ENCODE measurements around the gene PLXNB3. TPM values are rescaled to one million over a fixed set of nuclear protein-coding genes. Genes with fewer than 3 reads are reported as not detected.
A peak's percentile ranks its signal among the peaks of the same experiment; 100 is the strongest.

PLXNB3 gene
- total and polyA plus RNA-seq, 4 donors: 0.11 to 0.69 (median 0.46) TPM

DNA sequence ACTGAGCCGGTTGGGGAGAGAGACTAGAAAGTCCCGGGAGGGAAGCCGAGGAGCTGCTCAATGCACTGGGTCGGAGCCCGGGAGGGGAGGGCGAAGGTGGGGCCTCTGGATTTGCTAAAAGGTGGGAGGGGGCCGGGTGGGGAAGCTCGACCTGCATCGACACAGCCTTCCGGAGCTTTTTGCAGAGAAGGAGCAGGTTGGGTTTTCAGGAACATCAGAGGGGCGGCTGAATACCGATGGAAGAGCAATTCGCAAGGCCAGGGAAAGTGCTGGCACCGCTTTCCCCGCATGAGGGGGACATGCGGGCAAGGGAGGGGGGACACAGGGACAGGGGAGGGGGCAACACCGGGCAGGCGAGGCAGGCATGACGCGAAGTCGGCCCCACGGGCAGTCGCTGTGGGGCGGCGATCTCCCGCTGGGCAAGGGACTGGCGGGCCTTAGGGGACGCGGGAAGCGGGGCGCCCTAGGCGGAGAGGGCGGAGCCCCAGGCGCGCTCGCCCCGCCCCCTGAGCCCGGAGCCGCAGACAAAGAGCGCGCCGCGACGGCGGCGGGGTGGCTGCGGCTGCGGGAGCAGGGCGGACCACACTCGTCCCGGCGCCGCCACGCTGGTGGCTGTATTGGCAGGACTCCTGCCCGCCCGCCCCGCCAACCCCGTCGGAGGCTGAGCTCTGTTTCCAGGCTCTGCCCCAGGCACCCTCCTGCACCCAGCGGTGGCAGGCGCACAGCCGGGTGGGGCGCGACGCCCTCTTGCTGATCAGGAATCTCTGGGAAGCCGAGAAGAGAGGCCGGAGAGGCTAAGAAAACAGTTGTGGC lies 54.7 kb downstream of the PLXNB3 start:
- Histone ChIP-seq H3K9me3 (ENCODE audit: control insufficient read depth in 4 of 4, low read length in 3 of 4) (no peaks in the 10 kb centered on the region), H3K4me3 (ENCODE audit: low read depth in 1 of 3, low read length in 3 of 3) (peak overlapping the region in 1 of 3 donors; percentile 29), H3K4me1 (ENCODE audit: control insufficient read depth in 4 of 4, insufficient read depth in 4 of 4, low read length in 3 of 4) (peaks cover 0 to 2% (median 1%) of the 10 kb centered on the region in 4 donors), H3K27me3 (ENCODE audit: control insufficient read depth in 4 of 4, insufficient read depth in 4 of 4, low read length in 3 of 4) (peaks cover 0 to 4% (median under 1%) of the 10 kb centered on the region in 4 donors), H3K27ac (ENCODE audit: low read depth in 1 of 2, low read length in 2 of 2) (no peak overlapping the region), H3K9ac (ENCODE audit: low read depth in 1 of 2, low read length in 2 of 2) (no peak overlapping the region), H3K36me3 (ENCODE audit: control insufficient read depth in 4 of 4, insufficient read depth in 3 of 4, low read depth in 1 of 4, low read length in 3 of 4) (no peaks in the 10 kb centered on the region)
- 7% methylated on average over 66 of the region's 67 CpGs for WGBS
- peak; percentile 39 for DNase-seq (ENCODE audit: low spot score)
- TF ChIP-seq TAF1 (conservative IDR thresholded peaks at IDR 0.05) (no peak), EGR1 (IDR thresholded peaks at IDR 0.05; ENCODE audit: low read depth in 2 of 2) (no peak), NR2F2 (IDR thresholded peaks at IDR 0.05) (no peak), RXRA (IDR thresholded peaks at IDR 0.05) (no peak), JUND (IDR thresholded peaks at IDR 0.05) (no peak), HNF4A (conservative IDR thresholded peaks at IDR 0.05) (no peak), HNF4G (IDR thresholded peaks at IDR 0.05) (no peak), FOXA2 (IDR thresholded peaks at IDR 0.05) (no peak)
- TF ChIP-seq, protein P1, sequence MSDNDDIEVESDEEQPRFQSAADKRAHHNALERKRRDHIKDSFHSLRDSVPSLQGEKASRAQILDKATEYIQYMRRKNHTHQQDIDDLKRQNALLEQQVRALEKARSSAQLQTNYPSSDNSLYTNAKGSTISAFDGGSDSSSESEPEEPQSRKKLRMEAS (IDR thresholded peaks at IDR 0.05): no peak

DNA sequence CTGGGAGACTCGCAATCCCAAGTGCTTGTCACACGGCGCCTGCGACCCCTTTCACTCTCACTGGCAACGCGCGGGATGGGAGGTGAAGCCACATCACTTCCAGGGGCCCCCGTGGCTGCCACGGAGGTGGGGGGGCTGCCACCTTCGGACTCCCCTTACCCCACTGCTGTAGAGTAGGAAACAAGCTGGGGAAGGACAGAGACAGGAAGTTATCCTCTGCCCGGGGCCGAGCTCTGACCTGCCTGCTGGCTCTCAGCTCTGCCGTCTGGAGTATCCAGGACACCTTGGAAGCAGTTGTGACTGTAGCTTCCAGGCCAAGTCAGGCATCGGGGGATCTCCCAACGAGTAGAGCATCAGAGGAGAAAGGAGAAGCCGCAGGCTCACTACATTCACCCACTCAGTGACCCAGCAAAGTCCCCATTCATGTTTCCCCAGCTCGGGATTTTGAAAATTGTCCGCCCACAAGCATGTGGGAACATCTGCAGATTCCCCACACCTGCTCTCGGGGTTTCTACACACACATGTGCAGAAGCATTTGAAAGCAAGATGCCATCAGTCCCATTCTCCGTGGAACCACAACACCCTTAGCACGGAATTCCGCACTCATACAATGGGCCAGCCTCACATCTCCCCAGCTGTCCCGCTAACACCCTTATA lies 55.5 kb downstream of the PLXNB3 start:
- H3K36me3 ChIP-seq (ENCODE audit: control insufficient read depth in 4 of 4, insufficient read depth in 3 of 4, low read depth in 1 of 4, low read length in 3 of 4): no peaks in the 10 kb centered on the region
- peak overlapping the region in 1 of 3 donors; percentile 29 for H3K4me3 ChIP-seq (ENCODE audit: low read depth in 1 of 3, low read length in 3 of 3)
- H3K27me3 ChIP-seq (ENCODE audit: control insufficient read depth in 4 of 4, insufficient read depth in 4 of 4, low read length in 3 of 4): peaks cover 0 to 4% (median 2%) of the 10 kb centered on the region in 4 donors
- H3K4me1 ChIP-seq (ENCODE audit: control insufficient read depth in 4 of 4, insufficient read depth in 4 of 4, low read length in 3 of 4): peaks cover 0 to 2% (median 1%) of the 10 kb centered on the region in 4 donors
- H3K9me3 ChIP-seq (ENCODE audit: control insufficient read depth in 4 of 4, low read length in 3 of 4): no peaks in the 10 kb centered on the region
- H3K27ac ChIP-seq (ENCODE audit: low read depth in 1 of 2, low read length in 2 of 2): no peak overlapping the region
- no peak overlapping the region for H3K9ac ChIP-seq (ENCODE audit: low read depth in 1 of 2, low read length in 2 of 2)
- DNase-seq (ENCODE audit: low spot score): no peak
- 31% methylated on average over 23 of the region's 23 CpGs for WGBS
- TF ChIP-seq, protein P2, sequence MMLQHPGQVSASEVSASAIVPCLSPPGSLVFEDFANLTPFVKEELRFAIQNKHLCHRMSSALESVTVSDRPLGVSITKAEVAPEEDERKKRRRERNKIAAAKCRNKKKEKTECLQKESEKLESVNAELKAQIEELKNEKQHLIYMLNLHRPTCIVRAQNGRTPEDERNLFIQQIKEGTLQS (IDR thresholded peaks at IDR 0.05): no peak
- TF ChIP-seq NR2F2 (IDR thresholded peaks at IDR 0.05): no peak

DNA sequence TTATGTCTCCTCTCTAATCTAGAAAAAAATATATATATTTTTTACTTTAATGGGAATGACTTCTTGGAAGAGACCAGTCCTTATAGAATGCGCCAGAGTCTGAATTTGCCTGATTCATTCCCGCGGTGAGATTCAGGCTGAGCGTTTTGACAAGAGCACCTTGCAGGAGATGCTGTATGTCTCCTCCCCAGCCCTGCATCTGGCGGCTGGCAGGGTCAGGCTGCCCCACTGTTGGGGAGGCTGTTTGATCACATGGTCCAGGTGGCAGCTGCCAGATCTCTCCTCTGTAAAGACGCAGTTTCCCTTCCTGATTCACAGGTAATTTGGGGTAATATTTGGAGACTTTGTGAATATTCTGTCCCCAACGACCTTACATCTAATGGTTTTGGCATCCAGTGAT lies 56.6 kb downstream of the PLXNB3 start:
- Histone ChIP-seq H3K4me3 (ENCODE audit: low read depth in 1 of 3, low read length in 3 of 3) (no peak overlapping the region), H3K27me3 (ENCODE audit: control insufficient read depth in 4 of 4, insufficient read depth in 4 of 4, low read length in 3 of 4) (peaks cover 0 to 4% (median 2%) of the 10 kb centered on the region in 4 donors), H3K27ac (ENCODE audit: low read depth in 1 of 2, low read length in 2 of 2) (no peak overlapping the region), H3K4me1 (ENCODE audit: control insufficient read depth in 4 of 4, insufficient read depth in 4 of 4, low read length in 3 of 4) (peaks cover 0 to 2% (median 1%) of the 10 kb centered on the region in 4 donors), H3K9me3 (ENCODE audit: control insufficient read depth in 4 of 4, low read length in 3 of 4) (no peaks in the 10 kb centered on the region), H3K9ac (ENCODE audit: low read depth in 1 of 2, low read length in 2 of 2) (no peak overlapping the region), H3K36me3 (ENCODE audit: control insufficient read depth in 4 of 4, insufficient read depth in 3 of 4, low read depth in 1 of 4, low read length in 3 of 4) (no peaks in the 10 kb centered on the region)
- TF ChIP-seq YY1 (IDR thresholded peaks at IDR 0.05) (no peak), JUND (IDR thresholded peaks at IDR 0.05) (no peak), NR2F2 (IDR thresholded peaks at IDR 0.05) (no peak), FOXA1 (IDR thresholded peaks at IDR 0.05) (no peak), FOXA2 (IDR thresholded peaks at IDR 0.05) (no peak), EGR1 (IDR thresholded peaks at IDR 0.05; ENCODE audit: low read depth in 2 of 2) (no peak), GABPA (IDR thresholded peaks at IDR 0.05 in 1 of 2, conservative IDR thresholded peaks at IDR 0.05 in 1 of 2) (no peak), RXRA (IDR thresholded peaks at IDR 0.05) (no peak), HNF4G (IDR thresholded peaks at IDR 0.05) (no peak), TAF1 (conservative IDR thresholded peaks at IDR 0.05) (no peak)
- TF ChIP-seq, protein P3, sequence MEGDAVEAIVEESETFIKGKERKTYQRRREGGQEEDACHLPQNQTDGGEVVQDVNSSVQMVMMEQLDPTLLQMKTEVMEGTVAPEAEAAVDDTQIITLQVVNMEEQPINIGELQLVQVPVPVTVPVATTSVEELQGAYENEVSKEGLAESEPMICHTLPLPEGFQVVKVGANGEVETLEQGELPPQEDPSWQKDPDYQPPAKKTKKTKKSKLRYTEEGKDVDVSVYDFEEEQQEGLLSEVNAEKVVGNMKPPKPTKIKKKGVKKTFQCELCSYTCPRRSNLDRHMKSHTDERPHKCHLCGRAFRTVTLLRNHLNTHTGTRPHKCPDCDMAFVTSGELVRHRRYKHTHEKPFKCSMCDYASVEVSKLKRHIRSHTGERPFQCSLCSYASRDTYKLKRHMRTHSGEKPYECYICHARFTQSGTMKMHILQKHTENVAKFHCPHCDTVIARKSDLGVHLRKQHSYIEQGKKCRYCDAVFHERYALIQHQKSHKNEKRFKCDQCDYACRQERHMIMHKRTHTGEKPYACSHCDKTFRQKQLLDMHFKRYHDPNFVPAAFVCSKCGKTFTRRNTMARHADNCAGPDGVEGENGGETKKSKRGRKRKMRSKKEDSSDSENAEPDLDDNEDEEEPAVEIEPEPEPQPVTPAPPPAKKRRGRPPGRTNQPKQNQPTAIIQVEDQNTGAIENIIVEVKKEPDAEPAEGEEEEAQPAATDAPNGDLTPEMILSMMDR (IDR thresholded peaks at IDR 0.05; ENCODE audit: low read depth, low read length, missing input control): no peak
- TF ChIP-seq, protein P1 (IDR thresholded peaks at IDR 0.05): no peak
- TF ChIP-seq, protein P4, sequence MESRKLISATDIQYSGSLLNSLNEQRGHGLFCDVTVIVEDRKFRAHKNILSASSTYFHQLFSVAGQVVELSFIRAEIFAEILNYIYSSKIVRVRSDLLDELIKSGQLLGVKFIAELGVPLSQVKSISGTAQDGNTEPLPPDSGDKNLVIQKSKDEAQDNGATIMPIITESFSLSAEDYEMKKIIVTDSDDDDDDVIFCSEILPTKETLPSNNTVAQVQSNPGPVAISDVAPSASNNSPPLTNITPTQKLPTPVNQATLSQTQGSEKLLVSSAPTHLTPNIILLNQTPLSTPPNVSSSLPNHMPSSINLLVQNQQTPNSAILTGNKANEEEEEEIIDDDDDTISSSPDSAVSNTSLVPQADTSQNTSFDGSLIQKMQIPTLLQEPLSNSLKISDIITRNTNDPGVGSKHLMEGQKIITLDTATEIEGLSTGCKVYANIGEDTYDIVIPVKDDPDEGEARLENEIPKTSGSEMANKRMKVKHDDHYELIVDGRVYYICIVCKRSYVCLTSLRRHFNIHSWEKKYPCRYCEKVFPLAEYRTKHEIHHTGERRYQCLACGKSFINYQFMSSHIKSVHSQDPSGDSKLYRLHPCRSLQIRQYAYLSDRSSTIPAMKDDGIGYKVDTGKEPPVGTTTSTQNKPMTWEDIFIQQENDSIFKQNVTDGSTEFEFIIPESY (IDR thresholded peaks at IDR 0.05): no peak
- DNase-seq (ENCODE audit: low spot score): no peak
- 81% methylated on average over 7 of the region's 7 CpGs for WGBS
